ENCODE results near the gene USP25. TPM values are rescaled to one million over a fixed set of nuclear protein-coding genes. Genes with fewer than 3 reads are reported as not detected.

USP25 gene
- total RNA-seq, 3 donors from 2014 or later = 28.3 to 31.1 (median 28.4) TPM

- no peak for ATAC-seq
- Mint-ChIP-seq H3K4me1 (ENCODE audit: low read depth) (peaks cover 35% of the 10 kb centered on the region), H3K4me3 (no peak overlapping the region), H3K36me3 (ENCODE audit: insufficient read depth) (peaks cover 28% of the 10 kb centered on the region), H3K9me3 (no peaks in the 10 kb centered on the region), H3K27me3 (ENCODE audit: low read depth) (no peaks in the 10 kb centered on the region)
- DNase-seq = no peak
Observed at GRCh38 chr21:15826908-15827601, 97.3 kb downstream of the USP25 start.

- Mint-ChIP-seq H3K4me3 (no peak overlapping the region), H3K9me3 (no peaks in the 10 kb centered on the region), H3K4me1 (ENCODE audit: low read depth) (peaks cover 16% of the 10 kb centered on the region), H3K27me3 (ENCODE audit: low read depth) (no peaks in the 10 kb centered on the region), H3K36me3 (ENCODE audit: insufficient read depth) (peaks cover 35% of the 10 kb centered on the region)
- ATAC-seq (no peak), DNase-seq (no peak)
Observed at GRCh38 chr21:15831497-15831896, 101.7 kb downstream of the USP25 start.

- Mint-ChIP-seq H3K9me3 (no peaks in the 10 kb centered on the region), H3K36me3 (ENCODE audit: insufficient read depth) (peaks cover 24% of the 10 kb centered on the region), H3K4me3 (no peak overlapping the region), H3K4me1 (ENCODE audit: low read depth) (peaks cover 5% of the 10 kb centered on the region), H3K27me3 (ENCODE audit: low read depth) (no peaks in the 10 kb centered on the region)
- no peak for DNase-seq
- no peak for ATAC-seq
Observed at GRCh38 chr21:15837645-15838044, 107.9 kb downstream of the USP25 start.

- Mint-ChIP-seq H3K27me3 (ENCODE audit: low read depth) (no peaks in the 10 kb centered on the region), H3K4me3 (no peak overlapping the region), H3K4me1 (ENCODE audit: low read depth) (peaks cover 7% of the 10 kb centered on the region), H3K9me3 (no peaks in the 10 kb centered on the region), H3K36me3 (ENCODE audit: insufficient read depth) (peaks cover 27% of the 10 kb centered on the region)
- ATAC-seq = no peak
- no peak for DNase-seq
Observed at GRCh38 chr21:15839026-15839425, 109.2 kb downstream of the USP25 start.

GRCh38 chr21:15839601-15840000 is 109.8 kb downstream of the USP25 start:
- Mint-ChIP-seq H3K27me3 (ENCODE audit: low read depth) (no peaks in the 10 kb centered on the region), H3K9me3 (no peaks in the 10 kb centered on the region), H3K4me1 (ENCODE audit: low read depth) (peaks cover 5% of the 10 kb centered on the region), H3K36me3 (ENCODE audit: insufficient read depth) (peaks cover 22% of the 10 kb centered on the region), H3K4me3 (no peak overlapping the region)
- ATAC-seq (no peak), DNase-seq (no peak)

- no peak for ATAC-seq
- H3K27me3 Mint-ChIP-seq (ENCODE audit: low read depth) = no peaks in the 10 kb centered on the region
- H3K36me3 Mint-ChIP-seq (ENCODE audit: insufficient read depth) = peaks cover 20% of the 10 kb centered on the region
- peaks cover 4% of the 10 kb centered on the region for H3K4me1 Mint-ChIP-seq (ENCODE audit: low read depth)
- no peak for DNase-seq
- no peak overlapping the region for H3K4me3 Mint-ChIP-seq
- no peaks in the 10 kb centered on the region for H3K9me3 Mint-ChIP-seq
Observed at GRCh38 chr21:15840406-15840805, 110.6 kb downstream of the USP25 start.

GRCh38 chr21:15841856-15842564 is 112.2 kb downstream of the USP25 start:
- ATAC-seq = no peak
- Mint-ChIP-seq H3K27me3 (ENCODE audit: low read depth) (no peaks in the 10 kb centered on the region), H3K36me3 (ENCODE audit: insufficient read depth) (peaks cover 15% of the 10 kb centered on the region), H3K4me1 (ENCODE audit: low read depth) (peaks cover 5% of the 10 kb centered on the region), H3K4me3 (no peak overlapping the region), H3K9me3 (no peaks in the 10 kb centered on the region)
- DNase-seq = no peak

- Mint-ChIP-seq H3K27me3 (ENCODE audit: low read depth) (no peaks in the 10 kb centered on the region), H3K36me3 (ENCODE audit: insufficient read depth) (peaks cover 12% of the 10 kb centered on the region), H3K4me3 (no peak overlapping the region), H3K9me3 (no peaks in the 10 kb centered on the region), H3K4me1 (ENCODE audit: low read depth) (peaks cover 4% of the 10 kb centered on the region)
- DNase-seq (no peak), ATAC-seq (no peak)
Observed at GRCh38 chr21:15842565-15842880, 112.7 kb downstream of the USP25 start.

- peaks cover 8% of the 10 kb centered on the region for H3K36me3 Mint-ChIP-seq (ENCODE audit: insufficient read depth)
- no peak overlapping the region for H3K4me3 Mint-ChIP-seq
- ATAC-seq (no peak), DNase-seq (no peak)
- H3K27me3 Mint-ChIP-seq (ENCODE audit: low read depth) = no peaks in the 10 kb centered on the region
- H3K9me3 Mint-ChIP-seq = no peaks in the 10 kb centered on the region
- H3K4me1 Mint-ChIP-seq (ENCODE audit: low read depth) = peaks cover 4% of the 10 kb centered on the region
Observed at GRCh38 chr21:15843766-15844165, 114.0 kb downstream of the USP25 start.

GRCh38 chr21:15848634-15849560 is 119.1 kb downstream of the USP25 start:
- DNase-seq (no peak), ATAC-seq (peak in 1 of 2 donors; percentile 27)
- Mint-ChIP-seq H3K4me1 (ENCODE audit: low read depth) (peaks cover 2% of the 10 kb centered on the region), H3K36me3 (ENCODE audit: insufficient read depth) (peaks cover 9% of the 10 kb centered on the region), H3K4me3 (no peak overlapping the region), H3K9me3 (no peaks in the 10 kb centered on the region), H3K27me3 (ENCODE audit: low read depth) (no peaks in the 10 kb centered on the region)

GRCh38 chr21:15849927-15850326 is 120.1 kb downstream of the USP25 start:
- no peaks in the 10 kb centered on the region for H3K27me3 Mint-ChIP-seq (ENCODE audit: low read depth)
- ATAC-seq = no peak
- no peak overlapping the region for H3K4me3 Mint-ChIP-seq
- peaks cover 15% of the 10 kb centered on the region for H3K36me3 Mint-ChIP-seq (ENCODE audit: insufficient read depth)
- DNase-seq = no peak
- peaks cover 4% of the 10 kb centered on the region for H3K4me1 Mint-ChIP-seq (ENCODE audit: low read depth)
- no peaks in the 10 kb centered on the region for H3K9me3 Mint-ChIP-seq

GRCh38 chr21:15850645-15851044 is 120.9 kb downstream of the USP25 start:
- DNase-seq = no peak
- Mint-ChIP-seq H3K4me3 (no peak overlapping the region), H3K9me3 (no peaks in the 10 kb centered on the region), H3K4me1 (ENCODE audit: low read depth) (peaks cover 4% of the 10 kb centered on the region), H3K27me3 (ENCODE audit: low read depth) (no peaks in the 10 kb centered on the region), H3K36me3 (ENCODE audit: insufficient read depth) (peaks cover 20% of the 10 kb centered on the region)
- no peak for ATAC-seq

GRCh38 chr21:15852146-15852545 is 122.4 kb downstream of the USP25 start:
- no peak for ATAC-seq
- Mint-ChIP-seq H3K4me3 (no peak overlapping the region), H3K36me3 (ENCODE audit: insufficient read depth) (peaks cover 26% of the 10 kb centered on the region), H3K27me3 (ENCODE audit: low read depth) (no peaks in the 10 kb centered on the region), H3K9me3 (no peaks in the 10 kb centered on the region), H3K4me1 (ENCODE audit: low read depth) (peaks cover 6% of the 10 kb centered on the region)
- no peak for DNase-seq

- DNase-seq = no peak
- H3K27me3 Mint-ChIP-seq (ENCODE audit: low read depth) = no peaks in the 10 kb centered on the region
- ATAC-seq = no peak
- no peak overlapping the region for H3K4me3 Mint-ChIP-seq
- no peaks in the 10 kb centered on the region for H3K9me3 Mint-ChIP-seq
- H3K4me1 Mint-ChIP-seq (ENCODE audit: low read depth) = peaks cover 13% of the 10 kb centered on the region
- peaks cover 25% of the 10 kb centered on the region for H3K36me3 Mint-ChIP-seq (ENCODE audit: insufficient read depth)
Observed at GRCh38 chr21:15853126-15853525, 123.3 kb downstream of the USP25 start.
